Gastrocnemius medialis (tissue), 4 donors: ENCODE data around the gene MALRD1.

Experiments used
- CTCF ChIP-seq, 5 experiments: fragments of 450-650 bp in 3 of 5; fragments of 200-600 bp in 2 of 5; sonication (generic) in 2 of 5; IDR thresholded peaks in 4 of 5; conservative IDR thresholded peaks in 1 of 5; 1 replicate in 4 of 5; 2 replicates in 1 of 5; pipeline ENCODE4 v1.5.1; 2016 to 2019; ENCODE audit warnings: antibody characterized with exemption in 5 of 5, mild to moderate bottlenecking in 3 of 5, moderate library complexity in 3 of 5
- POLR2A ChIP-seq, 2 donors: fragments of 450-650 bp; IDR thresholded peaks; one replicate each; pipeline ENCODE4 v1.6.1; 2017; ENCODE audit warnings: antibody characterized with exemption in 2 of 2, mild to moderate bottlenecking in 2 of 2, moderate library complexity in 2 of 2

- no peak for TF ChIP-seq CTCF (IDR thresholded peaks at IDR 0.05 in 4 of 5, conservative IDR thresholded peaks at IDR 0.05 in 1 of 5)
- no peak for TF ChIP-seq POLR2A (IDR thresholded peaks at IDR 0.05)
Observed at GRCh38 chr10:19466709-19467108, 418.1 kb downstream of the MALRD1 start.
